GM06990 (cell line): ENCODE measurements around the gene GRK5.

ENCODE experiments used
- DNase-seq: peaks from one replicate; pipeline ENCODE4 v3.0.0-alpha.2; 2011; ENCODE audit not compliant: insufficient read length; ENCODE audit errors: extremely low read depth
- H3K27me3 ChIP-seq: replicated peaks from 2 replicates; pipeline ENCODE4 v1.6.0; 2011; ENCODE audit warnings: low read length; ENCODE audit not compliant: control insufficient read depth, insufficient read depth
- H3K36me3 ChIP-seq: 2 replicates; pipeline ENCODE4 v1.5.1; 2011; ENCODE audit warnings: low read length; ENCODE audit not compliant: control insufficient read depth, insufficient read depth
- H3K4me3 ChIP-seq: replicated peaks from 2 replicates; pipeline ENCODE4 v1.5.1; 2011; ENCODE audit warnings: low read depth, mild to moderate bottlenecking, control low read depth, low read length
- TF ChIP-seq, protein P1 (sequence below): IDR thresholded peaks from 2 replicates; pipeline ENCODE4 v1.5.1; 2011; ENCODE audit warnings: low read length, control low read depth, mild to moderate bottlenecking, inconsistent platforms; ENCODE audit not compliant: insufficient read depth, poor library complexity, severe bottlenecking

The GRK5 gene

DNA sequence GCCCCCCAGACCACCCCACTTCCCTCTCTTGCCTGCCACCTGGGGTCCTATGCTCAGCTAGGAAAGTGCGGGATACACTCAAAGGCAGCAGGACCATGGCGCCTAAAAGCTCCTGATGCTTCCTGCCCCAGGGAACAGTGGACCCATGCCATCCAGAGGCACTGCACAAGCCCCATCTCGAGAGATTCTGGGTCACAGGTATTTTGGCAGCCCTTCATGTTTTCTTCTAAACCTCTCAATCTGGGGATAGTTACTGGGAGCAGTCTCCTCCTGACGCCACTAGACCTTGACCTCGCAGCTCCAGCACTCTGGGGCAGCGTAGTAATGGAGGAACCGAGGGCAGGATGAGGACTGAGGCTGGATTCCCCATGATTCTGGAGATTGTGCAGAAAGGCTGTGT lies 107.1 kb downstream of the GRK5 start:
- Histone ChIP-seq H3K4me3 (no peak overlapping the region), H3K36me3 (peaks cover 2% of the 10 kb centered on the region; the same call in 1 of the 2 replicates), H3K27me3 (no peaks in the 10 kb centered on the region)
- TF ChIP-seq, protein P1, sequence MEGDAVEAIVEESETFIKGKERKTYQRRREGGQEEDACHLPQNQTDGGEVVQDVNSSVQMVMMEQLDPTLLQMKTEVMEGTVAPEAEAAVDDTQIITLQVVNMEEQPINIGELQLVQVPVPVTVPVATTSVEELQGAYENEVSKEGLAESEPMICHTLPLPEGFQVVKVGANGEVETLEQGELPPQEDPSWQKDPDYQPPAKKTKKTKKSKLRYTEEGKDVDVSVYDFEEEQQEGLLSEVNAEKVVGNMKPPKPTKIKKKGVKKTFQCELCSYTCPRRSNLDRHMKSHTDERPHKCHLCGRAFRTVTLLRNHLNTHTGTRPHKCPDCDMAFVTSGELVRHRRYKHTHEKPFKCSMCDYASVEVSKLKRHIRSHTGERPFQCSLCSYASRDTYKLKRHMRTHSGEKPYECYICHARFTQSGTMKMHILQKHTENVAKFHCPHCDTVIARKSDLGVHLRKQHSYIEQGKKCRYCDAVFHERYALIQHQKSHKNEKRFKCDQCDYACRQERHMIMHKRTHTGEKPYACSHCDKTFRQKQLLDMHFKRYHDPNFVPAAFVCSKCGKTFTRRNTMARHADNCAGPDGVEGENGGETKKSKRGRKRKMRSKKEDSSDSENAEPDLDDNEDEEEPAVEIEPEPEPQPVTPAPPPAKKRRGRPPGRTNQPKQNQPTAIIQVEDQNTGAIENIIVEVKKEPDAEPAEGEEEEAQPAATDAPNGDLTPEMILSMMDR = no peak
- DNase-seq = no peak

DNA sequence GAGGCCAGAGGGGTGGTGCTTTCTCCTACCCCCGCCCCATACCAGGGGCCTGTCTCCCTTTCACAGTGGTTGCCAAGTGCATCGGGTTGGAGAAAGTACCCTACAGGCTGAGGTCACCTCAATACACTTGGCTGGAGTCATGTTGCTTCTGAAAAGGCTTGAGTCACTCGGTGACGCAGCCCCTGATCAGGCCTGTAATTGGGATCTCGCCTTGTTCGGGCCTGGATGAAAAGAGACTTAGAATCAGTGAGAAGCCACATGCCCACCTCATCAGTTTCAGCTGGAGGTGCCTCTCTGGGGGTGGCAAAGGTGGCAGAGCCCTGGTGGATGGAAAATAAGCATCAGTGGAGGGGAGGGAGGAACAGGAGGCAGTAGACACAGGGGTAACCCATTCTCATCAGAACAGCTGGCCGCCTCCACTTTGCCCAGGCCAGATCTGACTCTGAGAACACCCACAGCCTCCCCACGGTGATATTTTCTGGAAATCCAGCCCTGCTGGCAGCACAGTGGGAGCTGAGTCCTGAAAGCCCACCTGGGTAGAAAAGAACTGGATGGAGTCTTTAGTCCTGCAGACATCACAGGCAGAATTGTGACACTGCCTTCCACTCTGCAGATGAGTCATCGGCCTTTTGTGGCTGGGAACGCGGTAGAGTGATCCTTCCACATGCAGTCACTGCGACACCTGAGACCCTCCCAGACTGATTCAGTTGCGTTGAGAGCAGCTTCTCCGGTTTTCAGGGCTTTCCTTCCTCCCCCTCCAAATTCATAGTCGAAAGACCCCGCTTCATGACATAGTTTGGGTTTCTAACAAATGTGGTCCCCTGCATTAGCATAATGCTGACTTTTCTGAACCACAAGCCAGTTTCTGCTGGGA lies 108.0 kb downstream of the GRK5 start:
- peak; percentile 59 for DNase-seq
- H3K4me3 ChIP-seq = no peak overlapping the region
- peaks cover 4% of the 10 kb centered on the region; the same call in 1 of the 2 replicates for H3K36me3 ChIP-seq
- H3K27me3 ChIP-seq = no peaks in the 10 kb centered on the region
- TF ChIP-seq, protein P1 = no peak

DNA sequence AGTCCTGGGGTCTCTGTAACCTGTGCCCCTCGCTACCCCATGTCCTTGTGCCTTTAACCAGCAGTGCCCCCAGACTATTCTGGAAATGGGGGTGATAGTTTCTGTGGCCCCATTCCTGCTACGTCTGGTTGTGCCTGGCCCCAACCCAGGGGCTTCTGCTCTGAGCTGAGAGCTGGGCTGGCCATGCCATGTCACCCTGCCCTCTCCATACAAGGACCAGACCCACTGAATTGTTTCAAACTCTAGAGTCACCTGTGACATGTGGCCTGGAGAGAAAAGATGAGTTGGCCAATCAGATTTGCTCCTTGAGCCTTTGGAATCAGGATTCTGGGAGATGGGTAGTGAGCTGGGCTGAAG lies 108.6 kb downstream of the GRK5 start:
- TF ChIP-seq, protein P1 = no peak
- no peaks in the 10 kb centered on the region for H3K27me3 ChIP-seq
- DNase-seq = no peak
- H3K4me3 ChIP-seq = no peak overlapping the region
- peaks cover 4% of the 10 kb centered on the region; the same call in 1 of the 2 replicates for H3K36me3 ChIP-seq

DNA sequence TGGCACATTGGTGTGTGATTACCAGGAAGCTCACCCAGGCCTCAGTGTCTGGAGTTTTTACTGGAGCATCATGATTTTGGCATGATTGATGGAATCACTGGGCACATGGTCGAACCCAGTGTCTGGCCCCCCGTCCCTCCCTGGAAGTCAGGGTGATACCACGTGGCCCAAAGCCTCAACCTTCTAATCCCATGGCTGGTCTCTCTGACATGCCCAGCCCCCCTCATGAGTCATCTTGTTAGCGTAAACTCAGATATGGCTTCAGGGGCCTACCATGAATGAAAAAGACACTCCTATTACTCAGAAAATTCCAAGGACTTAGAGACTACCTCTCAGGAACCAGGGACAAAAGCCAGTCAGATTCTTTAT lies 109.3 kb downstream of the GRK5 start:
- TF ChIP-seq, protein P1 = no peak
- no peaks in the 10 kb centered on the region for H3K27me3 ChIP-seq
- no peak for DNase-seq
- peaks cover 4% of the 10 kb centered on the region; the same call in 1 of the 2 replicates for H3K36me3 ChIP-seq
- no peak overlapping the region for H3K4me3 ChIP-seq

DNA sequence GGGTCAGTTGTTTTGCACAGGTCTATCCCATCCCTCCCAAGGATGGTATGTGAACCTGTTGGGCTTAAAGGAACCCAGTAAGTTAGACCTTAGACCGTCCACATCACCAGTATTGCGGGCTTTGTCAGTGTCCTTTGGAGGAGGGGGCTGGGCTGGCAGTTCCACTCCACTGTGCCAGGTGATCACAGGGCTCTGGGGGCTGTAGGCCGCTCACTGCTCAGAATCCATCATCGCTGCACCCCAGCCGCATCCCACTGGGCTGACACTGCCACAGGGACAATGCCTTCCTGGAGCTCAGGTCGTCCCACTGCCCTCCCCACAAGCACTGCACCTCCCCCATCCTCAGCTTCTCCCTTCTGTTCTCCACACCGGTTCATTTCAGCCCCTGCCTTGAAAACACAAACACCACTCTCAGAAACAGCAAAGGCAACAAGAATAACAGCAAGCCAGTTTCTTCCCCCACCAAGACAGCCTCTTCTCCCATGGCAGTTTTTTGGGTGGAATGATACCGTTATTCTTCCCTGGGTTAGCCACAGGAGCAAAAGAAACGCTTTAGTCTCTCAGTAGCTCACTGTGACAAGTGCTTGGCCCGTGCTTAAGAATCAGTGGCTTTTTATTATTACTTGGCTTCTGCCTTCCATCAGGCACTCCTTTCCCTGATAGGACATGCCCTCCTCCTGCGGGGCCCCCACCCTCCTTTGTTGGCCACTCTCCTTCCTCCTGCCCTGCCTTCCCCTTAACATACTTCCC lies 111.2 kb downstream of the GRK5 start:
- TF ChIP-seq, protein P1 = no peak
- no peaks in the 10 kb centered on the region for H3K27me3 ChIP-seq
- no peak overlapping the region for H3K4me3 ChIP-seq
- DNase-seq = no peak
- H3K36me3 ChIP-seq = peaks cover 3% of the 10 kb centered on the region; the same call in 1 of the 2 replicates
